SU-DHL-6 (cell line): ENCODE measurements around the gene UBA5.

Experiments used
- EZH2phosphoT487 ChIP-seq: fragments of 200-600 bp; sonication (generic), shearing (Covaris generic); conservative IDR thresholded peaks from 2 replicates; pipeline ENCODE4 v1.6.1; 2018; ENCODE audit warnings: mild to moderate bottlenecking, antibody characterized with exemption, low read length, moderate library complexity, mixed read lengths
- TF ChIP-seq, protein P1 (sequence below): fragments of 200-600 bp; sonication (generic); IDR thresholded peaks from one replicate; pipeline ENCODE4 v1.5.1; 2017; ENCODE audit warnings: antibody characterized with exemption, mild to moderate bottlenecking, low read length, moderate library complexity; ENCODE audit not compliant: insufficient read depth, poor library complexity, severe bottlenecking

DNA sequence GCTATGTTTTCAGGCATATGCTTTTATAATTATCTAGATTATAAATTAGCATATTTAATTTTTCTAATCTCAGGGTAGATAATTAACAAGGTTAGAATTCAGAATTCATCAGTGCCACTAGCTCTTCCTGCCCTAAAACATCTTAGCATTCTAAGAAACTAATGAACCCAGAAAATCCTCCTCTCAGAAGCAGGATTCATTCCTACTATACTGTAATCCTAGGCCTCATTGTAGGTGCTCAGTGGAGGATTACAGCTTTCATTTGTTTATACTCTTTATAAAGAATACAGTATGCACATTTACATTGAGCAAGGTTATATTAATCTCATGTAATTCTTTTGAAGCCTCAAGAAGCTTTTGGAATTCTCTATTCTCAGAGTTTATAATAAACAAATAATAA lies 21.4 kb upstream of the UBA5 start:
- TF ChIP-seq, protein P1, sequence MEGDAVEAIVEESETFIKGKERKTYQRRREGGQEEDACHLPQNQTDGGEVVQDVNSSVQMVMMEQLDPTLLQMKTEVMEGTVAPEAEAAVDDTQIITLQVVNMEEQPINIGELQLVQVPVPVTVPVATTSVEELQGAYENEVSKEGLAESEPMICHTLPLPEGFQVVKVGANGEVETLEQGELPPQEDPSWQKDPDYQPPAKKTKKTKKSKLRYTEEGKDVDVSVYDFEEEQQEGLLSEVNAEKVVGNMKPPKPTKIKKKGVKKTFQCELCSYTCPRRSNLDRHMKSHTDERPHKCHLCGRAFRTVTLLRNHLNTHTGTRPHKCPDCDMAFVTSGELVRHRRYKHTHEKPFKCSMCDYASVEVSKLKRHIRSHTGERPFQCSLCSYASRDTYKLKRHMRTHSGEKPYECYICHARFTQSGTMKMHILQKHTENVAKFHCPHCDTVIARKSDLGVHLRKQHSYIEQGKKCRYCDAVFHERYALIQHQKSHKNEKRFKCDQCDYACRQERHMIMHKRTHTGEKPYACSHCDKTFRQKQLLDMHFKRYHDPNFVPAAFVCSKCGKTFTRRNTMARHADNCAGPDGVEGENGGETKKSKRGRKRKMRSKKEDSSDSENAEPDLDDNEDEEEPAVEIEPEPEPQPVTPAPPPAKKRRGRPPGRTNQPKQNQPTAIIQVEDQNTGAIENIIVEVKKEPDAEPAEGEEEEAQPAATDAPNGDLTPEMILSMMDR, result no peak
- no peak for TF ChIP-seq EZH2phosphoT487
